ENCODE data around the gene ARHGAP23.
A peak's percentile ranks its signal among the peaks of the same experiment; 100 is the strongest.
"Not testable (repeated sequence)": the region's sequence is repeated elsewhere in the genome, so short reads cannot be mapped to it uniquely, and the experiment has no call there.

DNA sequence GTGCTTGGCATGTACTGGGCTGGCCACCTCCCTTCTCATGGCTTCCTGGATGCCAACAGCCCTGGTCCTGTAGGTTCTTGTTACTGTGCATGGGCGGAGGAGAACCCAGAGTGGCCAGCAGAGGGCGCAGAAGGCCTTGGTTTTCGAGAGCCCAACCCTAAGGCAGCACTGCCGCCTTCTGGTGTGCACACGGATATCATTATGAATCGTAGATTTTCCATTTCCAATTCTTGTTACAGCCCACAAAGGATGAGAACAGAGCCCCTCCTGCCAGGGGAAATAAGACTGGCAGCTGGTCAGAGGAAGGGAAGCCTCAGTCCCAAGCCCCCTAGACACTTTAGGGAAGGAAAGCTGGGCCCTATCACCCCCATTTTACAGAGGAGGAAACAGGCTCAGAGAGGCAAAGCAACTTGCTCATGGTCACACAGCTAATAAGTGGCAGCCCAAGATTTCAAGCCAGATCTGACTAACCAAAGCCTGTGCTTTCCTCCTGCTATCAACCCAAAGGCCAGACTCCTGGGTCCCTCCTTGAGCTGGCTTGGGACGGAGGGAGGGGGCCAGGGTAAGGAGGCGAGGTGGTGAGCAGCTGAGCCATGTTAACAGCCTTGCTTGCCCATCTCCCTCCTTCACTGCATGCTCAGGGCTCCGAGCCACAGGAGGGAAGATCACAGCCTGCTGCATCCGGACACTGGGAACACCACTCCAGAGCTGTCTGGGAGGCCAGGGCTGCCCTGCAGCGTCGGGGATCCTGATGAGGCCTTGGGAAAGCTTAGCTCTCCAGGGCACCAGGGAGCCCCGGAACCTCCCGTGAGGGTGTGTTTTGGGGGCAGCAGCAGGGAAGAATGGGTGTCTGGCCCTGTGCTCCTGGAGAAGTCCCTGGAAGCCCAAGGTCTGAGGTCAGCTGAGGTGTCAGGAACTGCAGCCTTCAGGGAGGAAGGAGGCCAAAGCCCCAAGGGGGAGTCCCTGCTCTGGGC lies 64.1 kb downstream of the ARHGAP23 start:
- TF ChIP-seq, protein P1, sequence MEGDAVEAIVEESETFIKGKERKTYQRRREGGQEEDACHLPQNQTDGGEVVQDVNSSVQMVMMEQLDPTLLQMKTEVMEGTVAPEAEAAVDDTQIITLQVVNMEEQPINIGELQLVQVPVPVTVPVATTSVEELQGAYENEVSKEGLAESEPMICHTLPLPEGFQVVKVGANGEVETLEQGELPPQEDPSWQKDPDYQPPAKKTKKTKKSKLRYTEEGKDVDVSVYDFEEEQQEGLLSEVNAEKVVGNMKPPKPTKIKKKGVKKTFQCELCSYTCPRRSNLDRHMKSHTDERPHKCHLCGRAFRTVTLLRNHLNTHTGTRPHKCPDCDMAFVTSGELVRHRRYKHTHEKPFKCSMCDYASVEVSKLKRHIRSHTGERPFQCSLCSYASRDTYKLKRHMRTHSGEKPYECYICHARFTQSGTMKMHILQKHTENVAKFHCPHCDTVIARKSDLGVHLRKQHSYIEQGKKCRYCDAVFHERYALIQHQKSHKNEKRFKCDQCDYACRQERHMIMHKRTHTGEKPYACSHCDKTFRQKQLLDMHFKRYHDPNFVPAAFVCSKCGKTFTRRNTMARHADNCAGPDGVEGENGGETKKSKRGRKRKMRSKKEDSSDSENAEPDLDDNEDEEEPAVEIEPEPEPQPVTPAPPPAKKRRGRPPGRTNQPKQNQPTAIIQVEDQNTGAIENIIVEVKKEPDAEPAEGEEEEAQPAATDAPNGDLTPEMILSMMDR (conservative IDR thresholded peaks at IDR 0.05; ENCODE audit: low read depth, low read length), result peak; percentile 60
- TF ChIP-seq EZH2 (IDR thresholded peaks at IDR 0.05; ENCODE audit: borderline replicate concordance, low read depth, low read length, poor library complexity, severe bottlenecking), result not testable (repeated sequence)

All from A673 (cell line).